KMS-11 (cell line): ENCODE results near the gene ZNF518A.

ENCODE experiments used
- H2AFZ ChIP-seq: fragments of 200-600 bp; sonication (generic); 2 replicates; pipeline ENCODE4 v1.6.1; 2016; ENCODE audit warnings: antibody characterized with exemption, mixed run types, low read depth
- H3K27ac ChIP-seq: fragments of 200-600 bp; sonication (generic); 2 replicates; pipeline ENCODE4 v1.6.1; 2016; ENCODE audit warnings: mild to moderate bottlenecking, mixed run types
- H3K27me3 ChIP-seq: fragments of 200-600 bp; sonication (generic); 2 replicates; pipeline ENCODE4 v1.6.1; 2017; ENCODE audit warnings: mild to moderate bottlenecking, low read depth, mixed run types, moderate library complexity; ENCODE audit not compliant: insufficient read depth
- H3K36me3 ChIP-seq: fragments of 200-600 bp; sonication (generic); 2 replicates; pipeline ENCODE4 v1.6.1; 2017; ENCODE audit warnings: mild to moderate bottlenecking, mixed run types; ENCODE audit not compliant: insufficient read depth
- H3K4me1 ChIP-seq: fragments of 200-600 bp; sonication (generic); 2 replicates; pipeline ENCODE4 v1.6.1; 2016; ENCODE audit warnings: mild to moderate bottlenecking, low read depth, mixed run types; ENCODE audit not compliant: poor library complexity, severe bottlenecking
- H3K4me2 ChIP-seq: fragments of 200-600 bp; sonication (generic); 2 replicates; pipeline ENCODE4 v1.7.0; 2016; ENCODE audit warnings: mild to moderate bottlenecking, mixed run types
- H3K4me3 ChIP-seq: fragments of 200-600 bp; sonication (generic); IDR thresholded peaks from 2 replicates; pipeline ENCODE4 v1.6.1; 2017; ENCODE audit warnings: low read depth, low read length, mixed read lengths; ENCODE audit not compliant: insufficient read depth
- H3K79me2 ChIP-seq: fragments of 200-600 bp; sonication (generic); 2 replicates; pipeline ENCODE4 v1.6.1; 2016; ENCODE audit warnings: low read depth, mixed run types; ENCODE audit not compliant: insufficient read depth
- H3K9ac ChIP-seq: fragments of 200-600 bp; sonication (generic); 2 replicates; pipeline ENCODE4 v1.6.1; 2016; ENCODE audit warnings: mild to moderate bottlenecking, mixed run types
- H4K20me1 ChIP-seq: fragments of 200-600 bp; sonication (generic); 2 replicates; pipeline ENCODE4 v1.6.1; 2016; ENCODE audit warnings: mild to moderate bottlenecking, mixed run types; ENCODE audit not compliant: insufficient read depth
- CTCF ChIP-seq: fragments of 200-600 bp; sonication (generic); conservative IDR thresholded peaks from 2 replicates; pipeline ENCODE4 v1.6.1; 2017; ENCODE audit warnings: low read depth, mild to moderate bottlenecking, antibody characterized with exemption, low read length, moderate library complexity, mixed read lengths

Gene ZNF518A

GRCh38 chr10:96137567-96137966 is 7.5 kb downstream of the ZNF518A start:
- H3K9ac ChIP-seq: no peak overlapping the region
- H3K27me3 ChIP-seq: no peaks in the 10 kb centered on the region
- H3K36me3 ChIP-seq: peaks cover 7% of the 10 kb centered on the region; the same call in 1 of the 2 replicates
- H2AFZ ChIP-seq: no peak overlapping the region
- H3K4me2 ChIP-seq: no peak overlapping the region
- H3K79me2 ChIP-seq: no peaks in the 10 kb centered on the region
- no peaks in the 10 kb centered on the region for H4K20me1 ChIP-seq
- H3K27ac ChIP-seq: no peak overlapping the region
- no peak overlapping the region for H3K4me3 ChIP-seq
- TF ChIP-seq CTCF: no peak
- H3K4me1 ChIP-seq: peaks cover 6% of the 10 kb centered on the region

- H3K36me3 ChIP-seq: peaks cover 7% of the 10 kb centered on the region; the same call in 1 of the 2 replicates
- no peaks in the 10 kb centered on the region for H4K20me1 ChIP-seq
- no peak for TF ChIP-seq CTCF
- H3K27me3 ChIP-seq: no peaks in the 10 kb centered on the region
- peaks cover 6% of the 10 kb centered on the region for H3K4me1 ChIP-seq
- no peak overlapping the region for H3K27ac ChIP-seq
- no peak overlapping the region for H3K9ac ChIP-seq
- H3K4me2 ChIP-seq: no peak overlapping the region
- H3K4me3 ChIP-seq: no peak overlapping the region
- H2AFZ ChIP-seq: no peak overlapping the region
- no peaks in the 10 kb centered on the region for H3K79me2 ChIP-seq
Measured at GRCh38 chr10:96138102-96138501, 8.0 kb downstream of the ZNF518A start.

- TF ChIP-seq CTCF: no peak
- Histone ChIP-seq H3K4me1 (no peaks in the 10 kb centered on the region), H3K36me3 (no peaks in the 10 kb centered on the region), H3K27me3 (no peaks in the 10 kb centered on the region), H2AFZ (no peak overlapping the region), H3K4me2 (no peak overlapping the region), H3K9ac (no peak overlapping the region), H4K20me1 (no peaks in the 10 kb centered on the region), H3K27ac (no peak overlapping the region), H3K79me2 (no peaks in the 10 kb centered on the region), H3K4me3 (no peak overlapping the region)
Measured at GRCh38 chr10:96152437-96152836, 22.3 kb downstream of the ZNF518A start.

GRCh38 chr10:96153070-96153469 is 23.0 kb downstream of the ZNF518A start:
- TF ChIP-seq CTCF: no peak
- H3K27me3 ChIP-seq: no peaks in the 10 kb centered on the region

GRCh38 chr10:96165726-96166125 is 35.6 kb downstream of the ZNF518A start:
- no peak overlapping the region for H3K4me3 ChIP-seq
- no peaks in the 10 kb centered on the region for H3K27me3 ChIP-seq

More at GRCh38 chr10:96153070-96153469, 23.0 kb downstream of the ZNF518A start:
- H3K27ac ChIP-seq: no peak overlapping the region
- no peaks in the 10 kb centered on the region for H3K79me2 ChIP-seq
- H3K4me2 ChIP-seq: no peak overlapping the region
- no peaks in the 10 kb centered on the region for H3K36me3 ChIP-seq
- no peak overlapping the region for H2AFZ ChIP-seq
- no peaks in the 10 kb centered on the region for H4K20me1 ChIP-seq
- H3K4me1 ChIP-seq: no peaks in the 10 kb centered on the region
- no peak overlapping the region for H3K4me3 ChIP-seq
- H3K9ac ChIP-seq: no peak overlapping the region

More at GRCh38 chr10:96165726-96166125, 35.6 kb downstream of the ZNF518A start:
- Histone ChIP-seq H3K79me2 (no peaks in the 10 kb centered on the region), H3K4me1 (no peaks in the 10 kb centered on the region), H3K4me2 (no peak overlapping the region), H3K36me3 (no peaks in the 10 kb centered on the region), H4K20me1 (no peaks in the 10 kb centered on the region), H2AFZ (no peak overlapping the region), H3K27ac (no peak overlapping the region), H3K9ac (no peak overlapping the region)
- no peak for TF ChIP-seq CTCF
